GM23338 (cell line): ENCODE data around the gene HTT.

ENCODE experiments used
- CREB1 ChIP-seq: fragments of 250-450 bp; sonication (Bioruptor Pico); IDR thresholded peaks from 2 replicates; pipeline ENCODE4 v1.5.0; 2020; ENCODE audit warnings: low read depth, mild to moderate bottlenecking, moderate library complexity
- EZH2 ChIP-seq: fragments of 200-600 bp; sonication (generic); IDR thresholded peaks from one replicate; pipeline ENCODE4 v1.8.0; 2017; ENCODE audit warnings: antibody characterized with exemption, mild to moderate bottlenecking, low read depth; ENCODE audit not compliant: unreplicated experiment
- EZH2phosphoT487 ChIP-seq: fragments of 200-600 bp; sonication (generic); IDR thresholded peaks from one replicate; pipeline ENCODE4 v1.8.1; 2018; ENCODE audit warnings: antibody characterized with exemption; ENCODE audit not compliant: unreplicated experiment
- JUNB ChIP-seq: IDR thresholded peaks from one replicate; pipeline ENCODE4 v1.6.1; 2016; ENCODE audit warnings: antibody characterized with exemption; ENCODE audit not compliant: unreplicated experiment
- NANOG ChIP-seq: IDR thresholded peaks from 2 replicates; pipeline ENCODE4 v1.6.1; 2016; ENCODE audit warnings: antibody characterized with exemption, borderline replicate concordance
- POLR2AphosphoS5 ChIP-seq: IDR thresholded peaks from 2 replicates; pipeline ENCODE4 v1.6.1; 2016; ENCODE audit warnings: antibody characterized with exemption, low read depth
- REST ChIP-seq: IDR thresholded peaks from one replicate; pipeline ENCODE4 v1.6.1; 2018; ENCODE audit warnings: antibody characterized with exemption; ENCODE audit not compliant: unreplicated experiment
- STAT1 ChIP-seq: IDR thresholded peaks from one replicate; pipeline ENCODE4 v1.6.1; 2016; ENCODE audit warnings: antibody characterized with exemption; ENCODE audit not compliant: unreplicated experiment
- ZNF114 ChIP-seq: fragments of 250-450 bp; sonication (Bioruptor Pico); IDR thresholded peaks from 2 replicates; pipeline ENCODE4 v1.5.0; 2020; ENCODE audit warnings: mild to moderate bottlenecking, moderate library complexity
- ZNF331 ChIP-seq: fragments of 250-450 bp; sonication (Bioruptor Pico); IDR thresholded peaks from 2 replicates; pipeline ENCODE4 v1.5.0; 2020; ENCODE audit warnings: low read depth, mild to moderate bottlenecking, moderate library complexity
- ZNF462 ChIP-seq: fragments of 250-450 bp; sonication (Bioruptor Pico); IDR thresholded peaks from 2 replicates; pipeline ENCODE4 v1.5.0; 2020; ENCODE audit warnings: mild to moderate bottlenecking, moderate library complexity
- TF ChIP-seq, protein P1 (sequence below), 2 experiments: fragments of 200-600 bp in 1 of 2; sonication (generic) in 1 of 2; conservative IDR thresholded peaks; 2 replicates each; pipeline versions ENCODE4 v1.5.1 to v1.6.1; 2016 to 2017; ENCODE audit warnings: antibody characterized with exemption in 2 of 2, low read depth in 2 of 2, mild to moderate bottlenecking in 2 of 2, moderate library complexity in 1 of 2
- TF ChIP-seq, protein P2 (sequence below): IDR thresholded peaks from 2 replicates; pipeline ENCODE4 v1.6.1; 2016; ENCODE audit warnings: antibody characterized with exemption

DNA sequence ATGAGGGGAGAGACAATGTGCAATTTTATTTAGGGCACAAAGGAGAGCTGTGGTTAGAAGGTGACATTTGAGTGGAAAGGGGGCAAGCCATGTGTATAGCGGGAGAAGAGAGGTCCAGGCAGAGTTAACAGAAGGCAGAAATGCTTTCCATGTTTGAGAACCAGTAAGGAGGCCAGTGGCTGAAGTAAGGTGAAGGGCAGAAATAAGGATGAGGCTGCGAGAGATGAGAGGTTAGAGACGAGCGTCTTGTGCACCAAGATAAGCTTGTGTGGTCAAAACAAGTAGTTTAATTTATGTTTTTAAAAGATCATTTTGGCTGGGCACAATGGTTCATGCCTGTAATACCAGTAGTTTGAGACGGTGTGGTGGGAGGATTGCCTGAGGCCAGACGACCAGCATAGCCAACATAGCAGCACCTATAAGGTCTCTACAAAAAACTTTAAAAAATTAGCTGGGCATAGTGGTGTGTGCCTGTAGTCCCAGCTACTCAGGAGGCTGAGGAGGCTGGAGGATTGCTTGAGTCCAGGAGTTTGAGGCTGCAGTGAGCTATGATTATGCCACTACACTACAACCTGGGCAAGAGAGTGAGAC is 8.5 kb downstream of the HTT start:
- TF ChIP-seq, protein P1, sequence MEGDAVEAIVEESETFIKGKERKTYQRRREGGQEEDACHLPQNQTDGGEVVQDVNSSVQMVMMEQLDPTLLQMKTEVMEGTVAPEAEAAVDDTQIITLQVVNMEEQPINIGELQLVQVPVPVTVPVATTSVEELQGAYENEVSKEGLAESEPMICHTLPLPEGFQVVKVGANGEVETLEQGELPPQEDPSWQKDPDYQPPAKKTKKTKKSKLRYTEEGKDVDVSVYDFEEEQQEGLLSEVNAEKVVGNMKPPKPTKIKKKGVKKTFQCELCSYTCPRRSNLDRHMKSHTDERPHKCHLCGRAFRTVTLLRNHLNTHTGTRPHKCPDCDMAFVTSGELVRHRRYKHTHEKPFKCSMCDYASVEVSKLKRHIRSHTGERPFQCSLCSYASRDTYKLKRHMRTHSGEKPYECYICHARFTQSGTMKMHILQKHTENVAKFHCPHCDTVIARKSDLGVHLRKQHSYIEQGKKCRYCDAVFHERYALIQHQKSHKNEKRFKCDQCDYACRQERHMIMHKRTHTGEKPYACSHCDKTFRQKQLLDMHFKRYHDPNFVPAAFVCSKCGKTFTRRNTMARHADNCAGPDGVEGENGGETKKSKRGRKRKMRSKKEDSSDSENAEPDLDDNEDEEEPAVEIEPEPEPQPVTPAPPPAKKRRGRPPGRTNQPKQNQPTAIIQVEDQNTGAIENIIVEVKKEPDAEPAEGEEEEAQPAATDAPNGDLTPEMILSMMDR (conservative IDR thresholded peaks at IDR 0.05; ENCODE audit: low read depth in 2 of 2), result no peak
- no peak for TF ChIP-seq POLR2AphosphoS5
- TF ChIP-seq ZNF331 (CRISPR knock-in tag), result no peak
- no peak for TF ChIP-seq JUNB
- TF ChIP-seq EZH2, result no peak
- TF ChIP-seq CREB1 (CRISPR knock-in tag), result no peak
- TF ChIP-seq EZH2phosphoT487, result no peak
- no peak for TF ChIP-seq REST
- TF ChIP-seq, protein P2, sequence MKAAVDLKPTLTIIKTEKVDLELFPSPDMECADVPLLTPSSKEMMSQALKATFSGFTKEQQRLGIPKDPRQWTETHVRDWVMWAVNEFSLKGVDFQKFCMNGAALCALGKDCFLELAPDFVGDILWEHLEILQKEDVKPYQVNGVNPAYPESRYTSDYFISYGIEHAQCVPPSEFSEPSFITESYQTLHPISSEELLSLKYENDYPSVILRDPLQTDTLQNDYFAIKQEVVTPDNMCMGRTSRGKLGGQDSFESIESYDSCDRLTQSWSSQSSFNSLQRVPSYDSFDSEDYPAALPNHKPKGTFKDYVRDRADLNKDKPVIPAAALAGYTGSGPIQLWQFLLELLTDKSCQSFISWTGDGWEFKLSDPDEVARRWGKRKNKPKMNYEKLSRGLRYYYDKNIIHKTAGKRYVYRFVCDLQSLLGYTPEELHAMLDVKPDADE, result no peak
- no peak for TF ChIP-seq ZNF462 (CRISPR knock-in tag)
- no peak for TF ChIP-seq STAT1
- no peak for TF ChIP-seq NANOG
- no peak for TF ChIP-seq ZNF114 (CRISPR knock-in tag)
